GM12892 (cell line): Measurements from ENCODE around the gene CYB5B.

Experiments used
- POLR2A ChIP-seq: IDR thresholded peaks from 2 replicates; pipeline ENCODE4 v1.6.1; 2011; ENCODE audit warnings: low read depth, low read length, control low read depth
- POLR2AphosphoS5 ChIP-seq: IDR thresholded peaks from 2 replicates; pipeline ENCODE4 v1.6.1; 2011; ENCODE audit warnings: low read depth, low read length, control low read depth
- TAF1 ChIP-seq: IDR thresholded peaks from 2 replicates; pipeline ENCODE4 v1.6.1; 2011; ENCODE audit warnings: low read depth, mild to moderate bottlenecking, control low read depth, low read length, borderline replicate concordance

- TF ChIP-seq POLR2AphosphoS5 (no peak), POLR2A (no peak), TAF1 (no peak)
Measured at GRCh38 chr16:69469807-69470561, 45.6 kb downstream of the CYB5B start.
